B cell (primary cell): ENCODE results near the gene CYGB. TPM values are rescaled to one million over a fixed set of nuclear protein-coding genes. Genes with fewer than 3 reads are reported as not detected.
A peak's percentile ranks its signal among the peaks of the same experiment; 100 is the strongest.

Source experiments
- ATAC-seq: fragments of 200-7000 bp; cut with Tn5 transposase; one replicate; pipeline ENCODE4 v1.10.0; 2021; ENCODE audit warnings: low read depth, mild to moderate bottlenecking, moderate number of reproducible peaks, moderate library complexity
- CTCF ChIA-PET: fragments of 350-600 bp; sonication (Branson Sonifier 250); formaldehyde crosslinking; loops from one replicate; lab custom pipeline; 2021; ENCODE audit warnings: antibody characterized with exemption, inconsistent platforms; lab: Charles Lee
- POLR2A ChIA-PET: fragments of 350-600 bp; sonication (Branson Sonifier 250); formaldehyde crosslinking; loops from one replicate; lab custom pipeline; 2021; ENCODE audit warnings: antibody characterized with exemption; lab: Charles Lee
- DNase-seq: peaks from one replicate; pipeline ENCODE4 v3.0.0; 2013
- H2AFZ ChIP-seq: 2 replicates; pipeline ENCODE4 v1.6.1; 2012; ENCODE audit warnings: mild to moderate bottlenecking, low read depth, low read length; ENCODE audit not compliant: insufficient read depth, poor library complexity, severe bottlenecking
- H3K27ac ChIP-seq, 2 donors: 1 replicate in 1 of 2; 2 replicates in 1 of 2; pipeline ENCODE4 v1.5.1; 2012 to 2013; ENCODE audit warnings: low read length in 2 of 2, mild to moderate bottlenecking in 2 of 2, moderate library complexity in 1 of 2
- H3K27me3 ChIP-seq, 4 experiments: fragments of 200-600 bp in 1 of 4; sonication (generic) in 1 of 4; replicated peaks in 1 of 4; 1 replicate in 2 of 4; 2 replicates in 2 of 4; pipeline versions ENCODE4 v1.6.1 to v1.7.0; 2013 to 2016; ENCODE audit warnings: low read length in 3 of 4, mild to moderate bottlenecking in 2 of 4, mixed read lengths in 1 of 4, moderate library complexity in 1 of 4; ENCODE audit not compliant: insufficient read depth in 4 of 4, control insufficient read depth in 3 of 4; ENCODE audit errors: control extremely low read depth in 1 of 4
- H3K36me3 ChIP-seq, 2 experiments: replicated peaks in 1 of 2; 1 replicate in 1 of 2; 2 replicates in 1 of 2; pipeline versions ENCODE4 v1.6.1 to v1.7.1; 2013; ENCODE audit warnings: low read length in 1 of 2; ENCODE audit not compliant: insufficient read depth in 2 of 2, control insufficient read depth in 1 of 2; ENCODE audit errors: control extremely low read depth in 1 of 2, extremely low read depth in 1 of 2
- H3K4me1 ChIP-seq, 2 donors: fragments of 200-600 bp in 1 of 2; sonication (generic) in 1 of 2; 1 replicate in 1 of 2; 2 replicates in 1 of 2; pipeline versions ENCODE4 v1.5.1 to v1.6.1; 2013 to 2017; ENCODE audit warnings: low read length in 2 of 2; ENCODE audit not compliant: control insufficient read depth in 2 of 2, insufficient read depth in 2 of 2
- H3K4me2 ChIP-seq: replicated peaks from 2 replicates; pipeline ENCODE3; 2012; ENCODE audit warnings: mild to moderate bottlenecking, low read depth, low read length; ENCODE audit not compliant: poor library complexity, severe bottlenecking
- H3K4me3 ChIP-seq, 5 experiments: fragments of 200-600 bp in 1 of 5; sonication (generic) in 1 of 5; 1 replicate in 3 of 5; 2 replicates in 2 of 5; pipeline versions ENCODE4 v1.5.1 to v1.7.0; 2011 to 2016; ENCODE audit warnings: low read length in 4 of 5, mild to moderate bottlenecking in 4 of 5, low read depth in 2 of 5, control low read depth in 1 of 5, moderate library complexity in 1 of 5; ENCODE audit not compliant: insufficient read depth in 1 of 5; ENCODE audit errors: control extremely low read depth in 1 of 5, extremely low read depth in 1 of 5
- H3K79me2 ChIP-seq: fragments of 200-600 bp; sonication (generic); one replicate; pipeline ENCODE4 v1.6.0; 2016; ENCODE audit warnings: low read length; ENCODE audit not compliant: control insufficient read depth, insufficient read depth
- H3K9ac ChIP-seq: fragments of 200-600 bp; sonication (generic); 2 replicates; pipeline ENCODE4 v1.6.1; 2017; ENCODE audit warnings: mild to moderate bottlenecking, low read length, moderate library complexity
- H3K9me3 ChIP-seq, 3 donors: one replicate each; pipeline versions ENCODE4 v1.6.1 to v1.7.1; 2013; ENCODE audit warnings: low read length in 2 of 3; ENCODE audit not compliant: control insufficient read depth in 2 of 3, insufficient read depth in 1 of 3; ENCODE audit errors: control extremely low read depth in 1 of 3
- H4K20me1 ChIP-seq: 2 replicates; pipeline ENCODE4 v1.6.0; 2012; ENCODE audit warnings: mild to moderate bottlenecking, low read length; ENCODE audit not compliant: insufficient read depth, control insufficient read depth, poor library complexity, severe bottlenecking
- H3K27ac Mint-ChIP-seq: one replicate; pipeline ENCODE4 v1.8.0; 2021; ENCODE audit warnings: mixed read lengths
- H3K27me3 Mint-ChIP-seq: one replicate; pipeline ENCODE4 v1.8.0; 2021; ENCODE audit warnings: mixed read lengths
- H3K4me1 Mint-ChIP-seq: one replicate; pipeline ENCODE4 v1.8.0; 2021; ENCODE audit warnings: mixed read lengths
- H3K4me3 Mint-ChIP-seq: one replicate; pipeline ENCODE4 v1.8.0; 2021; ENCODE audit warnings: mixed read lengths
- H3K9me3 Mint-ChIP-seq: one replicate; pipeline ENCODE4 v1.8.0; 2022; ENCODE audit warnings: mixed read lengths; ENCODE audit not compliant: insufficient read depth
- EZH2 ChIP-seq: IDR thresholded peaks from 2 replicates; pipeline ENCODE4 v1.6.1; 2012; ENCODE audit warnings: borderline replicate concordance, low read depth, mild to moderate bottlenecking, moderate library complexity, low read length; ENCODE audit not compliant: insufficient read depth, poor library complexity, severe bottlenecking
- WGBS: methylation state at CpG from one replicate; pipeline ENCODE4 v1.1.5; 2013; ENCODE audit warnings: missing lambda C conversion rate; ENCODE audit not compliant: insufficient coverage; 5-methylcytosine and 5-hydroxymethylcytosine counted together
- intact Hi-C: fragments of 100-400 bp; cut with micrococcal nuclease; formaldehyde crosslinking; loops from one replicate; pipeline ENCODE4 v1.10.0; 2022
- polyA plus RNA-seq: library from polyadenylated mRNA; depleted of rRNA; stranded (reverse); fragments of >200 nt; gene quantifications from 2 replicates; pipeline ENCODE4 v1.2.3, GENCODE V29; 2012
- total RNA-seq, 2 donors: library from RNA; stranded (reverse); fragments of 120-200 nt in 1 of 2; gene quantifications; 1 replicate in 1 of 2; 2 replicates in 1 of 2; pipeline versions ENCODE4 v1.2.3 to v1.2.4, GENCODE V29; 2013 to 2022
- TF ChIP-seq, protein P1 (sequence below): fragments of 200-600 bp; IDR thresholded peaks from one replicate; pipeline ENCODE4 v1.8.0; 2022; ENCODE audit warnings: antibody characterized with exemption, mild to moderate bottlenecking

Gene CYGB
- total and polyA plus RNA-seq, 2 donors (not counting 1 experiment from before 2014, with no cell fraction given) = 0.42 to 2.7 TPM

GRCh38 chr17:76532072-76532651, 5.3 kb downstream of the CYGB start:
- Mint-ChIP-seq H3K27ac (peak overlapping the region; percentile 87), H3K4me3 (peak overlapping the region; percentile 53)
- no peak for ATAC-seq

More at GRCh38 chr17:76532072-76532651, 5.3 kb downstream of the CYGB start:
- peaks cover 45 to 47% of the 10 kb centered on the region in 2 donors for H3K4me1 ChIP-seq
- CTCF ChIA-PET = interaction anchor here (1.5 to 5.2 kb wide), 4 partner anchors 9 to 14 kb away, joined by 4 to 52 read pairs (median 14); no protein-coding TSS in a partner anchor
- 96% methylated on average over 7 of the region's 8 CpGs for WGBS
- H3K36me3 ChIP-seq = no peaks in the 10 kb centered on the region
- no peak overlapping the region for H3K9ac ChIP-seq
- peaks cover 48% of the 10 kb centered on the region for H3K4me1 Mint-ChIP-seq
- no peak overlapping the region for H3K4me3 ChIP-seq
- H3K79me2 ChIP-seq = peaks cover 61% of the 10 kb centered on the region
- TF ChIP-seq, protein P1, sequence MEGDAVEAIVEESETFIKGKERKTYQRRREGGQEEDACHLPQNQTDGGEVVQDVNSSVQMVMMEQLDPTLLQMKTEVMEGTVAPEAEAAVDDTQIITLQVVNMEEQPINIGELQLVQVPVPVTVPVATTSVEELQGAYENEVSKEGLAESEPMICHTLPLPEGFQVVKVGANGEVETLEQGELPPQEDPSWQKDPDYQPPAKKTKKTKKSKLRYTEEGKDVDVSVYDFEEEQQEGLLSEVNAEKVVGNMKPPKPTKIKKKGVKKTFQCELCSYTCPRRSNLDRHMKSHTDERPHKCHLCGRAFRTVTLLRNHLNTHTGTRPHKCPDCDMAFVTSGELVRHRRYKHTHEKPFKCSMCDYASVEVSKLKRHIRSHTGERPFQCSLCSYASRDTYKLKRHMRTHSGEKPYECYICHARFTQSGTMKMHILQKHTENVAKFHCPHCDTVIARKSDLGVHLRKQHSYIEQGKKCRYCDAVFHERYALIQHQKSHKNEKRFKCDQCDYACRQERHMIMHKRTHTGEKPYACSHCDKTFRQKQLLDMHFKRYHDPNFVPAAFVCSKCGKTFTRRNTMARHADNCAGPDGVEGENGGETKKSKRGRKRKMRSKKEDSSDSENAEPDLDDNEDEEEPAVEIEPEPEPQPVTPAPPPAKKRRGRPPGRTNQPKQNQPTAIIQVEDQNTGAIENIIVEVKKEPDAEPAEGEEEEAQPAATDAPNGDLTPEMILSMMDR = no peak
- no peak for TF ChIP-seq EZH2
- no peaks in the 10 kb centered on the region for H3K9me3 Mint-ChIP-seq
- peaks cover 8% of the 10 kb centered on the region for H4K20me1 ChIP-seq
- peaks cover 0 to 12% (median 5%) of the 10 kb centered on the region in 4 experiments for H3K27me3 ChIP-seq
- intact Hi-C loops = no loop called here
- no peak for DNase-seq
- POLR2A ChIA-PET = interaction anchor here (0.7 kb wide), 2 partner anchors 26 to 80 kb away, joined by 3 to 8 read pairs; no protein-coding TSS in a partner anchor
- peaks cover 3% of the 10 kb centered on the region for H3K27me3 Mint-ChIP-seq
- H3K27ac ChIP-seq = no peak overlapping the region
- H3K9me3 ChIP-seq = no peaks in the 10 kb centered on the region
- no peak overlapping the region for H2AFZ ChIP-seq
- no peak overlapping the region for H3K4me2 ChIP-seq
